ENCODE data around the gene XPR1.

XPR1 gene

GRCh38 chr1:180615493-180616290 is 16.1 kb upstream of the XPR1 start:
- 92 to 94% methylated on average over 4 to 7 of the region's 8 CpGs for WGBS, 2 experiments (ENCODE audit: insufficient coverage in 2 of 2)
- H3K36me3 ChIP-seq (ENCODE audit: control insufficient read depth, insufficient read depth, low read length), result no peaks in the 10 kb centered on the region
- H3K9me3 ChIP-seq (ENCODE audit: control insufficient read depth, low read length), result no peaks in the 10 kb centered on the region
- no peak overlapping the region for H3K4me3 ChIP-seq (ENCODE audit: extremely low read depth, insufficient read depth, low read length, poor library complexity, severe bottlenecking)
- no peaks in the 10 kb centered on the region for H3K4me1 ChIP-seq (ENCODE audit: control insufficient read depth, insufficient read depth, low read length, poor library complexity, severe bottlenecking)
- H3K27ac ChIP-seq (ENCODE audit: low read depth, low read length, severe bottlenecking), result no peak overlapping the region

DNA sequence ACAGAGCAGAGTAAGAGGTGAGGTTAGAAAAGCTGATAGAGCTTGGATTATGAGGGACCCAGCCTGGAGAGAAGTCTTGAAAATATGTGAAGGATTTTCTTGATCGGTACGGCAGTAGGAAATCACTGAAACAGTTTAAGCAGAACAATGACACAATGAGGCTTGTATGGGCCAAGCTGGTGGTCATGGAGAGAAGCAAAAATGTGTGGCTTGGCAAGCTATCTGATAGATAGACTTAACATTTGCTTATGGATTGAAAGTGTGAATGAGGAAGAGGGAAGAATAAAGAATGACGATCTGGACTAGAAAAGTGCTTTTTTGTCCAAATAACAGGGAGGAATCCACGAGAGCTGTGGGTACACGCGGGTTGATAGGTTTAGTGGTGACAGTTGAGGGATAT is 15.4 kb upstream of the XPR1 start:
- Histone ChIP-seq H3K27ac (ENCODE audit: low read depth, low read length, severe bottlenecking) (no peak overlapping the region), H3K9me3 (ENCODE audit: control insufficient read depth, low read length) (no peaks in the 10 kb centered on the region), H3K36me3 (ENCODE audit: control insufficient read depth, insufficient read depth, low read length) (no peaks in the 10 kb centered on the region), H3K4me3 (ENCODE audit: extremely low read depth, insufficient read depth, low read length, poor library complexity, severe bottlenecking) (no peak overlapping the region), H3K4me1 (ENCODE audit: control insufficient read depth, insufficient read depth, low read length, poor library complexity, severe bottlenecking) (no peaks in the 10 kb centered on the region)
- WGBS, 2 experiments (ENCODE audit: insufficient coverage in 2 of 2), result 85 to 90% methylated on average over 6 of the region's 6 CpGs

GRCh38 chr1:180617774-180618395 is 13.9 kb upstream of the XPR1 start:
- H3K27ac ChIP-seq (ENCODE audit: low read depth, low read length, severe bottlenecking), result no peak overlapping the region
- H3K9me3 ChIP-seq (ENCODE audit: control insufficient read depth, low read length), result no peaks in the 10 kb centered on the region
- H3K4me1 ChIP-seq (ENCODE audit: control insufficient read depth, insufficient read depth, low read length, poor library complexity, severe bottlenecking), result no peaks in the 10 kb centered on the region
- no peaks in the 10 kb centered on the region for H3K36me3 ChIP-seq (ENCODE audit: control insufficient read depth, insufficient read depth, low read length)
- WGBS, 2 experiments (ENCODE audit: insufficient coverage in 2 of 2), result 89 to 96% methylated on average over 3 to 4 of the region's 4 CpGs
- no peak overlapping the region for H3K4me3 ChIP-seq (ENCODE audit: extremely low read depth, insufficient read depth, low read length, poor library complexity, severe bottlenecking)

GRCh38 chr1:180620581-180620980 is 11.2 kb upstream of the XPR1 start:
- Histone ChIP-seq H3K36me3 (ENCODE audit: control insufficient read depth, insufficient read depth, low read length) (no peaks in the 10 kb centered on the region), H3K27ac (ENCODE audit: low read depth, low read length, severe bottlenecking) (no peak overlapping the region), H3K9me3 (ENCODE audit: control insufficient read depth, low read length) (no peaks in the 10 kb centered on the region), H3K4me3 (ENCODE audit: extremely low read depth, insufficient read depth, low read length, poor library complexity, severe bottlenecking) (no peak overlapping the region), H3K4me1 (ENCODE audit: control insufficient read depth, insufficient read depth, low read length, poor library complexity, severe bottlenecking) (no peaks in the 10 kb centered on the region)
- WGBS, 2 experiments (ENCODE audit: insufficient coverage in 2 of 2), result 91 to 93% methylated on average over 4 of the region's 4 CpGs

DNA sequence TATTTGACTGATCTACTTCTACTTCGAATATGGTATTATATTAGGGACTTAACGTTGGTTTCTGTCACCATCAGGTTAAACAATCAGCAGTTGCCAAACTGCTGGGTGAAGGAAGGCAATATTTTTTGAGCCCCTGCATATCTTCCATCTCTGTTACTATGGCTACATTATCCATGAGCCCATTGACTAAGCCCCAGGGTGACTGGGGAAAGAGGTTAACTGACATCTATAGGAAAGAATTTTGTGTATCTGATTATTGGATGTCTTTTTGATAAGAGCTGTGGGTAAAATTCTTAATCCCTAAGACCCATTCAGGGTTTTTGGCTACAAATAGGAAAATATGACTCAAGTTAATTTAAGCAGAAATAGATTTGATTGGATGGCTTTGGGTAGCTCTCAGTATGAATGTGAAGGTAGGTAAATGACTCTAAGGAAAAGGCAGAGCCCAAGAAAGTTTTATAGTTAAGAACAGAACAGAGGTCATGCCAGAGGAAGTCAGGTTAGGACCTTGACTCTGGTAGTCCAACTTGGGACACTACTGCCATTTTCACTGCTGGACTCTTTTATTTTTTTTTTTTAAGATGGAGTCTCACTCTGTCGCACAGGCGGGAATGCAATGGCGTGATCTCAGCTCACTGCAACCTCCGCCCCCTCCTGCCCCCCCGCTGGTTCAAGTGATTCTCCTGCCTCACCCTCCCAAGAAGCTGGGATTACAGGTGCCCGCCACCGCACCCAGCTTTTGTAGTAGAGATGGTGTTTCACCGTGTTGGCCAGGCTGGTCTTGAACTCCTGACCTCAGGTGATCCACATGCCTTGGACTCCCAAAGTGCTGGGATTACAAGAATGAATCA is 8.9 kb upstream of the XPR1 start:
- Histone ChIP-seq H3K36me3 (ENCODE audit: control insufficient read depth, insufficient read depth, low read length) (no peaks in the 10 kb centered on the region), H3K9me3 (ENCODE audit: control insufficient read depth, low read length) (no peaks in the 10 kb centered on the region), H3K27ac (ENCODE audit: low read depth, low read length, severe bottlenecking) (no peak overlapping the region), H3K4me3 (ENCODE audit: extremely low read depth, insufficient read depth, low read length, poor library complexity, severe bottlenecking) (no peak overlapping the region), H3K4me1 (ENCODE audit: control insufficient read depth, insufficient read depth, low read length, poor library complexity, severe bottlenecking) (no peaks in the 10 kb centered on the region)
- WGBS, 2 experiments (ENCODE audit: insufficient coverage in 2 of 2), result 97 to 98% methylated on average over 7 to 9 of the region's 10 CpGs

DNA sequence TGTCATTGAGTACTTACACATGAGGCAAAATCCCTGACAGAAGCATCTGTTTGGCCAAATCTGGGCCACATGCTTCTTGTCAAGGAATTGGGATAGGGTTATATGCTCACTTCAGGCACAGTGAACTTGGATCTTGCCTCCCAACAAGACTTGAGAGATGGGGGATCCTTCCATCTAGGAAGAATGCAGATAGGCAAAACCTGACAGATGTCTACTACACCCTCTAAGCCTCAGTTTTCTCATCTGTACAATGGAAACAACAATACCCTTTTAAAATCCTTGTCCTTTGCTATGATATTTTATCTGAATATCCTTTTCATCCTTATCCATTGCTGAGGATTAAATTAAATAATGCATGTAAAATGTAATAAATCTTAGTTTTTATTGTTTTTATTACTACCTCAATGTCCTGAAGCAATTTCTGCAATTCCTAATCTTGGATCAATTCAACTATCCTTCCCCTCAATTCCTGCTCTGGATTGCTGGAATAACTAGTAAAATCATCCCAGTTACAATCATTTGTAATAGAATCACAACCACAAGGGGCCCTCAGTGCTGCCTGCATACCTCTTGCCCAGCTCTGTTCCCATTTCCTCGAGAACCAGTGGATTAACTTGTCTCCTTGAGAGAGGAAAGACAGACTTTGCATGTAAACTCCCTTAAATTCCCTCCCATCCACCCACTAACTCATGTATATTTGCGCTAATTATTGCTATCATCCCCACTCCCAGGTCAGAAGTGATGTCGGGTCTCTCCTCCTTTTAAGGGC is 8.1 kb upstream of the XPR1 start:
- Histone ChIP-seq H3K9me3 (ENCODE audit: control insufficient read depth, low read length) (no peaks in the 10 kb centered on the region), H3K36me3 (ENCODE audit: control insufficient read depth, insufficient read depth, low read length) (no peaks in the 10 kb centered on the region), H3K27ac (ENCODE audit: low read depth, low read length, severe bottlenecking) (no peak overlapping the region), H3K4me1 (ENCODE audit: control insufficient read depth, insufficient read depth, low read length, poor library complexity, severe bottlenecking) (no peaks in the 10 kb centered on the region), H3K4me3 (ENCODE audit: extremely low read depth, insufficient read depth, low read length, poor library complexity, severe bottlenecking) (no peak overlapping the region)
- 75 to 85% methylated on average over 3 of the region's 3 CpGs for WGBS, 2 experiments (ENCODE audit: insufficient coverage in 2 of 2)

- H3K9me3 ChIP-seq (ENCODE audit: control insufficient read depth, low read length), result no peaks in the 10 kb centered on the region
- no peaks in the 10 kb centered on the region for H3K36me3 ChIP-seq (ENCODE audit: control insufficient read depth, insufficient read depth, low read length)
- 100% methylated on average over 1 of the region's 1 CpG for WGBS, 2 experiments (ENCODE audit: insufficient coverage in 2 of 2)
- H3K4me1 ChIP-seq (ENCODE audit: control insufficient read depth, insufficient read depth, low read length, poor library complexity, severe bottlenecking), result no peaks in the 10 kb centered on the region
- no peak overlapping the region for H3K4me3 ChIP-seq (ENCODE audit: extremely low read depth, insufficient read depth, low read length, poor library complexity, severe bottlenecking)
- H3K27ac ChIP-seq (ENCODE audit: low read depth, low read length, severe bottlenecking), result no peak overlapping the region
Observed at GRCh38 chr1:180626711-180627110, 5.1 kb upstream of the XPR1 start.

GRCh38 chr1:180627411-180627810 is 4.4 kb upstream of the XPR1 start:
- H3K36me3 ChIP-seq (ENCODE audit: control insufficient read depth, insufficient read depth, low read length), result no peaks in the 10 kb centered on the region
- no peak overlapping the region for H3K4me3 ChIP-seq (ENCODE audit: extremely low read depth, insufficient read depth, low read length, poor library complexity, severe bottlenecking)
- no peaks in the 10 kb centered on the region for H3K9me3 ChIP-seq (ENCODE audit: control insufficient read depth, low read length)
- WGBS, 2 experiments (ENCODE audit: insufficient coverage in 2 of 2), result 67 to 100% methylated on average over 1 of the region's 1 CpG
- no peak overlapping the region for H3K27ac ChIP-seq (ENCODE audit: low read depth, low read length, severe bottlenecking)
- H3K4me1 ChIP-seq (ENCODE audit: control insufficient read depth, insufficient read depth, low read length, poor library complexity, severe bottlenecking), result no peaks in the 10 kb centered on the region

DNA sequence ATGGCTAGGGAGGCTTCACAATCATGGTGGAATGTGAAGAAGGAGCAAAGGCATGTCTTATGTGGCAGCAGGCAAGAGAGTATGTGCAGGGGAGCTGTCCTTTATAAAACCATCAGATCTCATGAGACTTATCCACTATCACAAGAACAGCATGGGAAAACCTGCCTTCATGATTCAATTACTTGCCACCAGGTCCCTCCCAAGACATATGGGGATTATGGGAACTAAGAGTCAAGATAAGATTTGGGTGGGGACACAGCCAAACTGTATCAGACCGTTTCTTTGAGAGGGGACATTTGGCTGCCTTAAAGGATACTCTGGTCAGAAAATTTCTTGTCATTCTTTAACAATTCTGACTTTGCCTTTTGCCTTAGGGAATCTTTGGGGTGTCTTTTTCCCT is 3.2 kb upstream of the XPR1 start:
- H3K4me1 ChIP-seq (ENCODE audit: control insufficient read depth, insufficient read depth, low read length, poor library complexity, severe bottlenecking), result no peaks in the 10 kb centered on the region
- no peak overlapping the region for H3K4me3 ChIP-seq (ENCODE audit: extremely low read depth, insufficient read depth, low read length, poor library complexity, severe bottlenecking)
- no peaks in the 10 kb centered on the region for H3K9me3 ChIP-seq (ENCODE audit: control insufficient read depth, low read length)
- no peaks in the 10 kb centered on the region for H3K36me3 ChIP-seq (ENCODE audit: control insufficient read depth, insufficient read depth, low read length)
- 89 to 100% methylated on average over 1 of the region's 1 CpG for WGBS, 2 experiments (ENCODE audit: insufficient coverage in 2 of 2)
- H3K27ac ChIP-seq (ENCODE audit: low read depth, low read length, severe bottlenecking), result no peak overlapping the region
